ENCODE results near the gene GUCA2A. TPM values are rescaled to one million over a fixed set of nuclear protein-coding genes. Genes with fewer than 3 reads are reported as not detected.

GUCA2A gene
- polyA plus RNA-seq, 3 donors: not detected

- Histone ChIP-seq H3K79me2 (ENCODE audit: insufficient read depth, low read length) (no peaks in the 10 kb centered on the region), H4K20me1 (ENCODE audit: insufficient read depth, low read length) (no peaks in the 10 kb centered on the region), H3K27ac (ENCODE audit: low read depth in 1 of 2, low read length in 2 of 2) (no peak overlapping the region), H3K4me2 (replicated peaks; ENCODE audit: extremely low read depth, low read length, poor library complexity, severe bottlenecking) (no peak overlapping the region), H3K9me3 (replicated peaks in 1 of 2; ENCODE audit: control insufficient read depth in 1 of 2, insufficient read depth in 1 of 2, low read length in 2 of 2) (no peaks in the 10 kb centered on the region), H2AFZ (ENCODE audit: insufficient read depth, low read depth, low read length, poor library complexity, severe bottlenecking) (no peak overlapping the region), H3K27me3 (ENCODE audit: control insufficient read depth in 2 of 2, insufficient read depth in 2 of 2, low read length in 2 of 2) (no peaks in the 10 kb centered on the region), H3K9ac (ENCODE audit: insufficient read depth, low read length, poor library complexity, severe bottlenecking) (no peak overlapping the region), H3K36me3 (replicated peaks in 1 of 2; ENCODE audit: control insufficient read depth in 1 of 2, insufficient read depth in 2 of 2, low read length in 2 of 2) (no peaks in the 10 kb centered on the region), H3K4me1 (ENCODE audit: control insufficient read depth in 1 of 2, insufficient read depth in 2 of 2, low read length in 2 of 2) (peaks cover 0 to 3% of the 10 kb centered on the region in 2 donors), H3K4me3 (replicated peaks in 1 of 3; ENCODE audit: low read depth in 2 of 3, low read length in 3 of 3) (no peak overlapping the region)
- Mint-ChIP-seq H3K4me3 (no peak overlapping the region), H3K36me3 (no peaks in the 10 kb centered on the region), H3K27me3 (ENCODE audit: low read depth in 3 of 3) (peaks cover 1 to 2% (median 1%) of the 10 kb centered on the region in 3 donors), H3K9me3 (peaks cover 0 to 5% (median 2%) of the 10 kb centered on the region in 7 donors), H3K4me1 (peaks cover 6% of the 10 kb centered on the region), H3K27ac (no peak overlapping the region)
- no peak for DNase-seq
- intact Hi-C loops (cut with micrococcal nuclease): no loop called here
- 88% methylated on average over 6 of the region's 10 CpGs for WGBS (ENCODE audit: insufficient coverage)
- TF ChIP-seq CTCF (IDR thresholded peaks at IDR 0.05): no peak
These were observed 30.6 kb downstream of the GUCA2A start for GRCh38 chr1:42133809-42134526.

GRCh38 chr1:42133390-42133789 is 31.2 kb downstream of the GUCA2A start:
- H3K36me3 Mint-ChIP-seq: no peaks in the 10 kb centered on the region
- no peaks in the 10 kb centered on the region for H3K27me3 ChIP-seq (ENCODE audit: control insufficient read depth in 2 of 2, insufficient read depth in 2 of 2, low read length in 2 of 2)
- intact Hi-C loops (cut with micrococcal nuclease): no loop called here
- peaks cover 0 to 3% of the 10 kb centered on the region in 2 donors for H3K4me1 ChIP-seq (ENCODE audit: control insufficient read depth in 1 of 2, insufficient read depth in 2 of 2, low read length in 2 of 2)
- H3K4me3 ChIP-seq (replicated peaks in 1 of 3; ENCODE audit: low read depth in 2 of 3, low read length in 3 of 3): no peak overlapping the region
- DNase-seq: no peak
- H3K9me3 ChIP-seq (replicated peaks in 1 of 2; ENCODE audit: control insufficient read depth in 1 of 2, insufficient read depth in 1 of 2, low read length in 2 of 2): no peaks in the 10 kb centered on the region
- TF ChIP-seq CTCF (IDR thresholded peaks at IDR 0.05): no peak
- H4K20me1 ChIP-seq (ENCODE audit: insufficient read depth, low read length): no peaks in the 10 kb centered on the region
- H3K4me1 Mint-ChIP-seq: peaks cover 6% of the 10 kb centered on the region
- 95% methylated on average over 2 of the region's 5 CpGs for WGBS (ENCODE audit: insufficient coverage)
- H3K27ac ChIP-seq (ENCODE audit: low read depth in 1 of 2, low read length in 2 of 2): no peak overlapping the region
- H3K27ac Mint-ChIP-seq: no peak overlapping the region
- H3K9me3 Mint-ChIP-seq: peaks cover 0 to 2% (median under 1%) of the 10 kb centered on the region in 7 donors
- H2AFZ ChIP-seq (ENCODE audit: insufficient read depth, low read depth, low read length, poor library complexity, severe bottlenecking): no peak overlapping the region
- H3K36me3 ChIP-seq (replicated peaks in 1 of 2; ENCODE audit: control insufficient read depth in 1 of 2, insufficient read depth in 2 of 2, low read length in 2 of 2): no peaks in the 10 kb centered on the region
- no peak overlapping the region for H3K4me2 ChIP-seq (replicated peaks; ENCODE audit: extremely low read depth, low read length, poor library complexity, severe bottlenecking)
- no peaks in the 10 kb centered on the region for H3K79me2 ChIP-seq (ENCODE audit: insufficient read depth, low read length)
- H3K9ac ChIP-seq (ENCODE audit: insufficient read depth, low read length, poor library complexity, severe bottlenecking): no peak overlapping the region
- no peak overlapping the region for H3K4me3 Mint-ChIP-seq
- H3K27me3 Mint-ChIP-seq (ENCODE audit: low read depth in 3 of 3): peaks cover 0 to 2% (median 1%) of the 10 kb centered on the region in 3 donors
